RWPE2 (cell line): ENCODE measurements around the gene LATS1.
A peak's percentile ranks its signal among the peaks of the same experiment; 100 is the strongest.

Source experiments
- ATAC-seq: fragments of 200-7000 bp; cut with Tn5 transposase; 3 replicates; pipeline ENCODE4 v1.9.1; 2021; ENCODE audit warnings: low read depth
- DNase-seq: peaks from one replicate; pipeline ENCODE4 v3.0.0-alpha.2; 2020; ENCODE audit warnings: low spot score
- H3K27ac ChIP-seq: fragments of 450-650 bp; 2 replicates; pipeline ENCODE4 v1.5.1; 2017; ENCODE audit warnings: mild to moderate bottlenecking; ENCODE audit not compliant: poor library complexity, severe bottlenecking
- H3K27me3 ChIP-seq: fragments of 250-450 bp; sonication (Bioruptor Pico); 2 replicates; pipeline ENCODE4 v1.5.1; 2021; ENCODE audit warnings: mild to moderate bottlenecking, moderate library complexity; ENCODE audit not compliant: insufficient read depth, poor library complexity, severe bottlenecking
- H3K36me3 ChIP-seq: fragments of 250-450 bp; sonication (Bioruptor Pico); 2 replicates; pipeline ENCODE4 v1.5.1; 2020; ENCODE audit warnings: low read depth, mild to moderate bottlenecking, moderate library complexity
- H3K4me1 ChIP-seq: fragments of 250-450 bp; sonication (Bioruptor Pico); 2 replicates; pipeline ENCODE4 v1.5.1; 2021; ENCODE audit warnings: mild to moderate bottlenecking, moderate library complexity; ENCODE audit not compliant: insufficient read depth, poor library complexity, severe bottlenecking
- H3K4me3 ChIP-seq: fragments of 250-450 bp; sonication (Bioruptor Pico); 2 replicates; pipeline ENCODE4 v1.5.1; 2021; ENCODE audit warnings: mild to moderate bottlenecking, moderate library complexity; ENCODE audit not compliant: severe bottlenecking
- H3K9me3 ChIP-seq: fragments of 250-450 bp; sonication (Bioruptor Pico); 2 replicates; pipeline ENCODE4 v1.5.1; 2021; ENCODE audit warnings: mild to moderate bottlenecking, moderate library complexity; ENCODE audit not compliant: severe bottlenecking
- TF ChIP-seq, protein P1 (sequence below): fragments of 450-650 bp; IDR thresholded peaks from one replicate; pipeline ENCODE4 v1.5.1; 2017; ENCODE audit warnings: mild to moderate bottlenecking, moderate library complexity; ENCODE audit not compliant: poor library complexity, severe bottlenecking

Gene LATS1

GRCh38 chr6:149615805-149616204 lies 102.1 kb downstream of the LATS1 start:
- DNase-seq (no peak), ATAC-seq (no peak)
- no peaks in the 10 kb centered on the region for H3K9me3 ChIP-seq
- no peak overlapping the region for H3K4me3 ChIP-seq
- TF ChIP-seq, protein P1, sequence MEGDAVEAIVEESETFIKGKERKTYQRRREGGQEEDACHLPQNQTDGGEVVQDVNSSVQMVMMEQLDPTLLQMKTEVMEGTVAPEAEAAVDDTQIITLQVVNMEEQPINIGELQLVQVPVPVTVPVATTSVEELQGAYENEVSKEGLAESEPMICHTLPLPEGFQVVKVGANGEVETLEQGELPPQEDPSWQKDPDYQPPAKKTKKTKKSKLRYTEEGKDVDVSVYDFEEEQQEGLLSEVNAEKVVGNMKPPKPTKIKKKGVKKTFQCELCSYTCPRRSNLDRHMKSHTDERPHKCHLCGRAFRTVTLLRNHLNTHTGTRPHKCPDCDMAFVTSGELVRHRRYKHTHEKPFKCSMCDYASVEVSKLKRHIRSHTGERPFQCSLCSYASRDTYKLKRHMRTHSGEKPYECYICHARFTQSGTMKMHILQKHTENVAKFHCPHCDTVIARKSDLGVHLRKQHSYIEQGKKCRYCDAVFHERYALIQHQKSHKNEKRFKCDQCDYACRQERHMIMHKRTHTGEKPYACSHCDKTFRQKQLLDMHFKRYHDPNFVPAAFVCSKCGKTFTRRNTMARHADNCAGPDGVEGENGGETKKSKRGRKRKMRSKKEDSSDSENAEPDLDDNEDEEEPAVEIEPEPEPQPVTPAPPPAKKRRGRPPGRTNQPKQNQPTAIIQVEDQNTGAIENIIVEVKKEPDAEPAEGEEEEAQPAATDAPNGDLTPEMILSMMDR: no peak
- no peak overlapping the region for H3K27ac ChIP-seq
- no peaks in the 10 kb centered on the region for H3K4me1 ChIP-seq
- no peaks in the 10 kb centered on the region for H3K27me3 ChIP-seq
- peaks cover 16% of the 10 kb centered on the region for H3K36me3 ChIP-seq

DNA sequence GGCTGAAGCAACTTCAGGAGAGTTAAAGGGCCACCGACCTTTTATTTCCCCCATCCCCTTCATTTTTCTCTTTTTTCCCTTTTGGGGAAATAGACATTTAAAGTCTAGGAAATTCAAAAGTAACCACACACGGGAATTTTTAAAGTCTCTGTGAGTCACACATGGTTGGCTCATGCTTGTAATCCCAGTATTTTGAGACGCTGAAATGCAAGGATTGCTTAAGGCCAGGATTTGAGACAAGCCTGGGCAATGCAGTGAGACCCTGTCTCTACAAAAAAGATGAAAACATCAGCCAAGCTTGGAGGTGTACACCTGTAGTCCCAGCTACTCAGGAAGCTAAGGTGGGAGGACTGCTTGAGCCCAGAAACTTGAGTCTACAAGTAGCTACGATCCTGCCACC lies 103.6 kb downstream of the LATS1 start:
- DNase-seq (no peak), ATAC-seq (peak; percentile 41; the same call in 1 of the 3 replicates)
- Histone ChIP-seq H3K4me3 (no peak overlapping the region), H3K4me1 (no peaks in the 10 kb centered on the region), H3K27me3 (no peaks in the 10 kb centered on the region), H3K27ac (no peak overlapping the region), H3K9me3 (no peaks in the 10 kb centered on the region), H3K36me3 (peaks cover 15% of the 10 kb centered on the region)
- TF ChIP-seq, protein P1: no peak

- Histone ChIP-seq H3K27ac (no peak overlapping the region), H3K4me3 (no peak overlapping the region), H3K9me3 (no peaks in the 10 kb centered on the region), H3K4me1 (no peaks in the 10 kb centered on the region), H3K27me3 (no peaks in the 10 kb centered on the region), H3K36me3 (peaks cover 10% of the 10 kb centered on the region)
- no peak for ATAC-seq
- DNase-seq: no peak
- TF ChIP-seq, protein P1: no peak
Observed at GRCh38 chr6:149608381-149608982, 109.4 kb downstream of the LATS1 start.
